M059J (cell line): ENCODE data around the gene SORCS3. TPM values are rescaled to one million over a fixed set of nuclear protein-coding genes. Genes with fewer than 3 reads are reported as not detected.
A peak's percentile ranks its signal among the peaks of the same experiment; 100 is the strongest.

Source experiments
- DNase-seq: peaks from one replicate; pipeline ENCODE4 v3.0.0-alpha.2; 2012; ENCODE audit warnings: low read depth
- total RNA-seq: library from RNA; depleted of rRNA; stranded (reverse); fragments of >200 nt; shearing (Covaris generic); gene quantifications from 2 replicates; pipeline ENCODE4 v1.2.3, GENCODE V29; 2014

SORCS3 gene
- total RNA-seq, 1 experiment from 2014 or later: not detected

DNA sequence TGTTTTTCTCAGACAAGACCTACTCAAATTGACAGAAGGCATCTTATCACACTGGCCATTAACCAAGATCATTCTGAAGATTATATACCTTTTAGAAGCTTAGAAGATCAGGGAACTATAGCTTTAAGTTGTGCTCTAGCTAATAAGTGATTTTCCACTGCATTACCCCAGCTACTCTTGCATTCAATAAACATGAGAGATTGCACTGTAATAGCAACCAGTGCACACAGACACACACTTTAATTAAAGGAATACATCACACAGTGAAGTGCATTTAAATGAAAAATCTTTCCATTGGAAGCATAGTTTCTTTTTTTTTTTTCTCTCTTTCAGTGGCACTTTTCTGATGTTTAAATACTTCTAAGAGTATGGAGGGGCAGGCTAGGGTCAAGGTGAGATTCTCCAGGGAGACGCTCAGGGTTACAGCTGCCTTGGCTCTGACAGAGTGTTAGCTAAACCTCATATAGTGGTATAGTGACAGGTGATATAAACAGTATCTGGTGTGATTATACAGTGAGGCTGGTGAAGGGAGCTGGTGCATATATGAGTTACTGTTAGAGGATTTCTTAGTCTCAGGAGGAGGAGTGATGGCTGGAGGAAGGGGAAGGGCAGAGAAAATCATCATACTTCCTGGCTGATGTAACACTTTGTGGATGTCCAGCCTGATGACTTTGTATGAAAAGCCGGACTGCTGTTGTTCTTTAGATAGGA lies 369.5 kb downstream of the SORCS3 start:
- no peak for DNase-seq

DNA sequence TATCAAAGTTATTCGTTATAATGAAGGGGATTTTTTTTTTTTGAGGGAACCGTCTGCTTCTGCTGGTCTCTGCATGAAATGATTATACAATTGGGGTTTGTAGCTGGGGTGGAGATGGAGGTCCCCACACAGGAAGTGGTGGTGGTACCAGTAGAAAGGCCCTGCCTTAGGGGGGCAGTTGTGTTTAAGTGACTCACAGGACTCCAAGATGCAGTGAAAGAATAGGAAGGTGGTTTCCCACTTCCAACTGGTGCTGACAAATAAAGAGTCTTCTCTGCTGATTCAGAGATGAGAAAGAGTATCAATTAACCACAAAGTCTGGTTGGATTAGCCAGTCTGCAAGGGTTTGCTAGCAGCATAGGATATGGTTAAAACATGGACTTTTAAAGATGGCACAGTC lies 376.0 kb downstream of the SORCS3 start:
- DNase-seq: peak; percentile 67

DNA sequence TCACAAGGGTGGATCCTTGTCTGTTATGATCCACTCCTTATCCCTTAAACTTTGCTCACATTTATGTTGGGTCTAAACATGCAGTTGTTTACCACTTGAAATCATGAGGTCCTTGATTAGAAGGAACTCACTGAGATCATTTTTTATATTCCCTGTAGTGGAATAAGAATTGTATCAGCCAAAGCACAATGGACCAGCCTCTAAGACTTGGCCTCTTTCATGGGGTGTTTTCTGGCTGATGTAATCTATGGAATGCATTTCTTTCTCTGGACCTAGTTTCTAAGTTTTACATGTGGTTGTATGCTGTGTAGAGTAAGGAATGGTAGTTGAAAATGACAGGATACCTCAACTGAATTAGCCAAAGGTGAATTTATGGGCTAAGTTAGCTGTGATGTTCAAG lies 376.6 kb downstream of the SORCS3 start:
- no peak for DNase-seq

DNA sequence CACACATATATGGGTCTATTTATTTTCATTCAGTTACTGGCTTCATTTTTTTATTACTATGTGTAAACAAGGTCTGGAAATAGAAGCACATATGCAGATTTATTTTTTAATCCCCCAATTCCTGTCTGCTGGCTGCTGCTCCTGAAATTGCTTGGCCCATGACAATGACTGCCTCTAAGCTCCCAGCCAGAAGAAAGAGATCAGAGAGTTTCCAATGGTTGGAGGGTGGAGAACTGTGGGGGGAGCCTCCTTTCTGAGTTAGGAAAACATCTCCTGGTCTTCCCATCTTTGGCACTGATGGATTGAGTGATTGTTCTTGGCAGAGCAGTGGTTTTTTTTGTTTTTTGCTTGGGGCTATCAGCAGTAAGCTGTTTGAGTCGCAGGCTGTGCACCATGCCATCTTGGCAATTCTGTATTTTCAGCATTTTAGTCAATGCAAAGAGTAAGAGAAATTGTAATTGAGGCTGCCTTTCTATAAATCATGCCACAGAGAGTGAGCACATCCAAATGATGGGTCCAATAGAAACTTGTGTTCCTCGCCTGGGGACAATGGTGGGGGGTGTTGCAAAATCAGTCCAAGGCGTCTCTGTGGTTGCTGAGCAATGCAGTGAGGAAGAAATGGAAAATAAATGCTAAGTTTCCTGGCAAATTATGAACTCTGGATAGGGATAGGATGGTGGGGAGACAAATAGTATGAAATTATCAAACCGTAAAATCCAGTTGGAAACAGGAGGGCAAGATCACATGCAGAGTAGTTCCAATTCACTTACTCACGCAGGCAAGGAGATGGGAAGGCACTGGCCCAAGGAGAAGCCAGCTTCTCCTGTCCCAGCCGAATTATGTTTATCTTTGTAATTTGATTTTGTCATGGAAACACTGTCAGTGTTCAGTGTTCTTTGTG lies 382.4 kb downstream of the SORCS3 start:
- peak; percentile 59 for DNase-seq

DNA sequence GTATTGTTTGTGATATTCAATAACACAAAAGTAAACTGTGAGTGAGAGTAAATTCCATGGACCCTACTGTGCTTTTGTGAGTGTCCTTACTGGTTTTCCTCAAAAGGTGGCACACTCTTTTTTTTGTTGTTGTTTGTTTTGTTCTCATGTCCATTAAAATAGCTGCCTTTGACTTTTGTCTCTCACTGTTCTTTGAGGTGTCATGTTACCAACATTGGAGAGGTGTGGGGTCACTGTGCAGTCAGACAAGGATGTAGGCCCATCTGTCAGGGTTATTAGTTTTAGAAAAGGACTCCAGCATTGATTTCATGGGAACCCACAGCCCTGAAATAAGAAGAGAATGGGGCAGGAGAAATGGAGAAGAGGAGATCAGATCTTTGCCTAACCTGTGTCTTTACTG lies 383.1 kb downstream of the SORCS3 start:
- peak; percentile 3 for DNase-seq

DNA sequence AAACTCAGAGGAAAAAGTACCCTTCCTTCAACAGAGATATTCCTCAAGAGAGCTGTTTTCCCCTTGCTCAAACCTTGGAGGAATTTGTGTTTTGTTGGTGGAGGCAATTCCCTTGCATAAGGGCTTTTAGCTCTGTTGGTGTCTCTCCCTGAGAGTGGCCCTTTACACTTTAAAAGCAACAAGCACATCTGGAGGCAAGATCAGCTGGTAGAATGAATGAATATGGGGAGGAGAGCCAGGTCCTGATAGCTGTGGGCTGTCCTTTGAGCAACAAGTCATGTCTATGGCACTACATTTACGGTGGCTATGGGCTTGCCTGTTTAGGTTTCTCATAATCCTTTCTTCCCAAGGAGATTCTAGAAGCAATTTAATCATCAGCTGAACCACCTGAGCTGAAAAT lies 384.0 kb downstream of the SORCS3 start:
- DNase-seq: no peak

DNA sequence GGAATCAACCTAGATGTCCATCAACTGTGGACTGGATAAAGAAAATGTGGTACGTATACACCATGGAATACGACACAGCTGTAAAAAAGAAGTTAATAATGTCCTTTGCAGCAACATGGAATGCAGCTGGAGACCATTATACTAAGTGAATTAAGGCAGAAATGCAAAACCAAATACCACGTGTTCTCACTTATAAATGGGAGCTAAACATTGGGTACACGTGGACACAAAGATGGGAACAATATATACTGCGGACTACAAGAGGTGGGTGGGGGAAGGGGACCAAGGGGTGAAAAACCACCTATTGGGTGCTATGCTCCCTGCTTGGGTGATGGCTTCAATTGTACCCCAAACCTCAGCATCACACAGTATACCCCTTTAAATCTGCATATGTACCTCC lies 385.5 kb downstream of the SORCS3 start:
- DNase-seq: no peak

DNA sequence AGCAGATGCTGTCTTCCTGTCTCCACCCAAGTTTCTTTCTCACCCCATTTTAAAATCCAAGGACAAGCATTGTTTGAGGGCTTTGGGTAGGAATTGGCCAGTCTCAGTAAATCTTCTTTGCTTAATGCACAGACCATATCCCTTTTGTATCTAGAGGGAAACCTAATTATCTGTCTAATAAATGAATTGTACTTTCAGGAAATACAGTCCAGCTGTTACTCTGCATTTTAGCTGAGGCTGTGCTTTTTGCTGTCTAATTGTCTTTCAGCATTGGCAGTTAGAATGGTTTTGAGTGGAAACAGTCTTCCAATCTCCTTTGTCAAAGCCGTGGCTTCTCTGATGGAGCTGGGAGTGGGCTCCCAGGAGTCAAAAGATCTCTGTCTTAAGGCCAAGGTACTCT lies 388.2 kb downstream of the SORCS3 start:
- no peak for DNase-seq

DNA sequence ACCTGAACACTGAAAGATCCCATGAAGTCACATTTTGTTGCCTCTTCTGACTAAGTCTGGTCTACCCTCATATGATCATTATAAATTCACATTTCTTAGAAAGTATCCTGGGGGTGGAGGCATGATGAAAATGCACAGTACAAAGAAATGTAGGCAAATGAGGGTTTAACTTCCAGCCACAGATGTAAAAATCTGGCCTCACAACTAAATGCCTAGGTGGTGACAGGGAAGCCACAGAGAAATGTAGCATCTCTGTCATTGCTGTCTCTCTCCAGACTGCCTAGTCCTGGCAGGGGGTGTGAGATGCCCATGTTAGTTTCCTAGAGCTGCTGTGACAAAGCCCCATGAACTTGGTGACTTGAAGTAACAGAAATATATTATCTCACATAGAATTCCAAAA lies 395.9 kb downstream of the SORCS3 start:
- DNase-seq: no peak

DNA sequence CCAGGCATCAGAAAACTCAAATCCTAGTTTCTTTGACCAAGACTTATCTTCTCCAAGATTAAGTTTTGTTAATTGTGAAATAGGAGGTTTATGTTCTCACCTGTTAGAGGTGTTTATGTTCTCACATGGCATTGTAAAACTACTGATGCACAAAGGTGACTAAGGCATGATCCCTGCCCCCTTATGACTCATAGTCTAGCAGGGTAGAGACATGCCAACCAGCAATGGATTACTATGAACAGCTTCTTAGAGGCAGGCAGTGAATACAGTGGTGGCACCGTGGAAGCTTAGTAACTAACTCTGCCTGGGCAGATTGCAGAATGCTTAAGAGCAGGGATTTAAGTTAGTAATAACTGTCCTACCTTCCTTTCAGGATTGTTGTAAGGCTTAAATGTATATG lies 400.9 kb downstream of the SORCS3 start:
- DNase-seq: peak; percentile 18

DNA sequence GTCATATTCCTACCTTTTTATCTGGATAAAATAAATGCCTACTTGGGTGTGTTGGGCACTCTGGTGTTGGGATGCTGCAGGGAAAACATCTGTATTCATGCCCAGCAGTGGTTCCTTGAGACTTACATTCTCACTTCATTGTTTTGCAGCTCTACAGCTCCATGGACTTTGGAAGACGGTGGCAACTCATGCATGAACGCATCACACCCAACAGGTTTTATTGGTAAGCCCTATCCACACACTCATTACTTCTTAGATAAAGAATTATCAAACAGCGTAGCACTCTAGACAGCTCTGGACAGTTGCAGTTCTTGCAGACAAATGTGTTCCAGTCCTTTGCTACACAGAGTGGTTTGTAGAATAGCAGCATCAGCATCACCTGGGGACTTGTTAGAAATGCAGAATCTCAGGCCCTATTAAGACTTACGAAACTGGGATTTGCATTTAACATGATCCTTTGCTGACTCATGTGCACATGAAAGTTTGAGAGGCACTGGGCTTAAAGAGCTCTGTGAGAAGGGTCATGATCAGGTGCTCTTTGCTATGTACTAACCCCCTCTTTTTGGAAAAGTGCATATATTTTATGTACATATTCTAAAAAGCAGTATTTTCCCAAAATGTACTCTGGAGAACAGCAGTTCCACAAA lies 401.9 kb downstream of the SORCS3 start:
- no peak for DNase-seq

DNA sequence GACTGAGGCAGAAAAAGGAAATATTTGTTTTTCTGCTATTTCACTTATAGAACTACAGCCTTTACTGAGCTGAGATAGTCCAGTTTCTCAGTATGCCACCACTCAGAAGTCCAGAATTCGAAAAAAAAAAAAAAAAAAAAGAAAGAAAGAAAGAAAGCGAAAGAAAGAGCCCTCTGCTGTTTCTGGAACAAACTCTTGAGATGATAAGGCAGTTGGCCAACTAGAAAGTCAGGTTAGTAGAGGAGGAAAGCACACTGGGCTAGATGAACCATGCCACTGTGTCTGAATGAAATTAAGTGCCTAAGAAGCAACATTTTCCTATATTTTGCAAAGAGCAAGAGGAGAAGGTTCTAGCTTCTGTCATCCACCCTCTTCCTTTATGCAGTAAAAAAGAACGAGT lies 403.8 kb downstream of the SORCS3 start:
- DNase-seq: no peak

DNA sequence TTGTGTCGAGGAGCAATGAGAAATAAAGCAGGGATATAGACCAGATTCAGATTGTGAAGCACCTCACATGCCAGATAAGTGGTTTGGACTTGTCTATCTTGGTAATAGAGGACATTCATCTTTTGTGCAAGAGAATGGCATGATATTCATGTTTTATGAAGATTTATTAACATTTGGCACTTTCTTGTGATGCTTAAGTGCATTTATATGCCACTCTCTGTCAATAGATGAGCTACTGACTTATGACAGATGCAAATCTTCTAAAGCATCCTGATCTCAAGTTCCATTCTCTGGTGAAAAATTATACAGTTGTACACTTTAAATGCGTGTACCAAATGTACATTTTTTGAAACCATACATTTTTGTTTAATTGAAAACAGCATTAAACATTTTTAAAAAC lies 415.3 kb downstream of the SORCS3 start:
- no peak for DNase-seq

DNA sequence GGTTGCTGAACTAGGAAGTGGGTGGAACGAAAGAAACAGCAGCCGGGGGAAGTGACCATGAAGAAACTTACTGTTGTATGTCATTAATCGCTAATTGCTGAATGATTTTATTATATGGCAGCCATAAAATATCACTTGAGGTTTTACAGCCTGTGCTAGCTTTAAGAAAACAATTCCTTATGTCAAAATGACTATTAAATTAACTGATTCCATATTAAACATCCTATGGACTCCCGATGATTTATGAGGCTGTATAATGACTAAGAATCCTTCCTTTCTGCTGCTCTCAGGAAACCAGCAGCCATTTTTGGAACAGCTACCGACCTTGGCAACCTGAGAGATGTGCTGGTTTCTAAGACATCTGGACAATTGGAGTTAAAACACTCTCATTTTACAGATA lies 421.9 kb downstream of the SORCS3 start:
- no peak for DNase-seq

DNA sequence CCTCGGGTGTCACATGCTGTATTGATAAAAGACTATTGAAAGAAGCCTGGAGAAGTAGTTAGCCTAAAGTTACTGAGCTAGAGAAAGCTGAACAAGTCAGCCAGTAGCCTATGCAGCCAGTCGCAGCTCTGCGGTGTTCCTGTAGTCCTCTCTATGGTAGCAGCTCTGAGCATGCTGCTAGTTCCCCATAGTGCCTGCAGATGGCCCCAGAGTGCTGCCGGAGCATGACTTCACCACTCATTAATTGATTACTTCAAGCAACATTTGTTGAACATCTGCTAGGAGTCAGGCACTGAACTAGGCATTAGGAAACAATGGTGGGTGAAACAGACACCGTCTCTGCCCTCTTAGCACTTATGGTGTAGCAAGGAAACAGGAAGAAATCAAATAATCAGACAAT lies 422.7 kb downstream of the SORCS3 start:
- no peak for DNase-seq

DNA sequence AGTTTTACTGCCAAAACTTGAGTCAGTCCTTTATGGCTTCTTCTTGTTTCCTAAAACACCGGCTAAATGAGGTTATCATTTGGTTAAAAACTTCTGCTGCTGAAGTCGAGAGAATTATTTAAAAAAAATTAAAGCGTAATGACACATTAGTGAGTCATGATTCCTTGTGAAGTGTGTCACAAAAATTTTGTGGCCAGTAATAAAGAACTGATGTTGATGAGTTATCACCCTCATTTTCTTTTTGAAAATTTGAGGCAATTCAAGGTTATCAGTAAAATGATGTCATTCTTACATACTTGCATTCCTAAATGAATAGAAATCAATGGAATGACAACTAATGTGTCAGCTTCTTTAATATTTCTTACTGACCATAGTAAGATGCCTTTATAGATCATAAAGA lies 427.4 kb downstream of the SORCS3 start:
- DNase-seq: peak; percentile 29

DNA sequence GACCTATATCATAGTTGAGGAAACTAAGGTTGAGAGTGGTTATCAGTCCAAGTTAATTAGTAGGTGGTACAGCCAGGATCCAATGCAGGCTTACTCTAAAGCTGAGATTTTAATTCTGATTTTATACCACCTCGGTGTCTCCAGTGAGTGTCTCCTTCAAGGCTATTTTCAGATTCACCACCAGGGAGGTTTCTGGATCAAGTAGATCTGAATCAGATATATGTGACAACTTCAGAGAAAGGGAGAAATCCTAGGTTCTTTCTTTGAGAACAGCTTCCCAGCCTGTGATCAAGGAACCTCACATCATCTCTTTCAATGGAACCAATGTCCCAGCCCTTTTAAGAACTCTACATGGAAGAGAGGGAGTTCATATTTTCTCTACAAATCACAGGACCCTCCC lies 429.2 kb downstream of the SORCS3 start:
- DNase-seq: no peak

DNA sequence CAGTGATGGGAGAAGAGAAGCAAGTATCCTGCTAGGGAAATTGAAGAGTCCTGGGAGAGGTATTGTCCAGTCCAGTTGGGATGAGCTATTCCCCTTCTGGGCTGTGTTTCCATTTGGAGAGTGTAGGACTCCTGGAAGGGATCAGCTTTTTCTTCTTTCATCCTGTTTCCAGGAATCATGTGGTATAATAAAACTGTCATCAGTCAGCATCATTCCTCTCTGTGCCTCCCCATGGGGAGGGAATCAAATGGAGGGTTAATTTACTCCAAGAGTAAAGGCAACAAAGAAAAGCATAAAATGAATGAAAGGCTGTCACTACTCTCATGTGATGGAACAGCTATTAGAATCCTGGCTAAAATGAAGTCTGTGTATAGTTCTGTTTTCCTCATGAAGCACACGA lies 429.9 kb downstream of the SORCS3 start:
- DNase-seq: no peak

DNA sequence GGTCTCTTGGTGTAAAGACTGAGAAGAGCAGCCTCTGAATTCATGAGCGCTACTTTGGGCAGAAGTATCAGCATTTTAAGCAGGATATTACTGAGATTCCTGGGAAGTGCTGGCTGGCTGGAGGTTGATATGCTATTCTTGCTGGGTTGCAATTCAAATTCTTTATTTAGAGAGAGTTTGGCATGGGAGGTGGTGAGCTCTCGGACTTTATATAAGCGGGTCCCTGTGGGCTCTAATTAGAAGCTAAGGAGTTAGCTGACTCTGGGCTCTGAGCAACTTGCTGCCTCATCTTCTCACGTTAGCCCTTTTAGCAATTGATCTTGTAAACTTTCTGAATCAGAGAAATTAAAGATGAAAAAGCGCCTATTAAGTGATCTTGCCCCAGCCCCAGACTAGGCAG lies 430.9 kb downstream of the SORCS3 start:
- no peak for DNase-seq

DNA sequence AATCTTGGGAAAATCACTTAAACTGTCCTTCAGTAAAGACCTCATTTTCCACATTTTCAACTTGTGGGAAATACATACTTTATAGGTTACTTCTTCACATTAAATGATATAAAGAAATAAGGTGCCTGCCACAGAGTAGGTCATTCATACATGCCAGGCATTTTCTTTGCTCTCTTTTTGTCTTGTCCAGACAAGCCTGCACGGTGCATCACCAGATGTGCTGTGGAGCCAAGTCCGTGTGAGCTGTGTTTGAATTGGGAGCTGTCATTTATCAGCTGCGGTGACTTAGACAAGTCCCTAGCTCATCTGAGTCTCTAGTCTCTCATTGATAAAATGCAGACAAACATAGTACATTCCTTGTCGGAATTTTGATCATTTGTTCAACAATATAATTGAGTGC lies 432.9 kb downstream of the SORCS3 start:
- no peak for DNase-seq

DNA sequence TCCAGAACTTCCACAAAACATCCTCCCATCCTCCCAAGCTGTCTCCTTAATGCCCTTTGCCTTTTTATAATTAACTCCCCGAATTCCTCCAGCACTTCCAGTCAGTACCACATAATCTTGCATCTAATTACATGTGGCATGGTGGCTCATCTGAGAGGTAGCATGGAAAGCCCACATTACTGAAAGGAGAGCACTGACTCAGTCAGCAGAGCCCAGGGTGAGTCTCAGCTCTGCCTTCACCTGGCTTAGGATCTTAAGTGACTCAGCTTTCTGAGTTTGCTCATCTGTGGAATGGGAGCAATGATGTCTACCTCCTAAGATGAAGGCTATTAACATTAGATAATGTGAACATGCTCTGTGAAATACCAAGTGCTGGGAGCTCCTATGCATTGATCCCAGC lies 433.9 kb downstream of the SORCS3 start:
- DNase-seq: no peak

DNA sequence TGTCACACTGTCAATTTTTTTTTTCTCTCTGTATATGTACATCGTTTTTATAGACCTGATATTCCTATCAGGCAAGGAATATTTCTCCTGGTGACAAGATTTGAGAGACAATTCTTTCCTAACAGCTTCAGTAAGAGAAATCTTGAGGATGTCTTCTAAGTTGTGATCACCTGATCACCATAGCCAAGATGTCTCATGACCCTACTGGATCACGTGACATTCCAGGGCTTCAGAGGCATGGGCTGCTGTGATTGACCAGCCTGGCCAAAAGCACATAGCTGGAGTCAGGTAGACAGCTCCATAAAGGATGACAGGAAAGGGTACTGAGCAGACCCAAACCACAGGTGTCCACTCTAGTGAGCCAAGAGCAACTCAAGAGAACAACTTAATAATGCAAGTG lies 444.9 kb downstream of the SORCS3 start:
- DNase-seq: no peak

DNA sequence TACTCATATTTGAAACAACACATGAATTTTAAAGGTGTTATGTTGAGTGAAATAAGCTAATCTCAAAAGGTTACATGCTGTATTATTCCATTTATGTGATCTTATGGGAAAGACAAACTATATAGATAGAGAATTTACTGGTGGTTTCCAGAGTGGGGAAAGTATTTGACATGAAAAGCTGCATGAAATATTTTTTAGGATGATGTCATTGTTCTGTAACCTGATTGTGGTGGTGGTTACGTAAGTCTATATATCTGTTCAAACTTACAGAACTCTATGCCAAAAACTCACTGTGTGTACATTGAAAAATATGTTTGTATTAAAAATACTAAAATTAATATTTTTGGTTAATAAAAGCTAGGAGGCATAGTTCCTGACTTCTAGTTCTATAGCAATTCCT lies 453.0 kb downstream of the SORCS3 start:
- no peak for DNase-seq
